ENCODE measurements around the gene LMO1.

The LMO1 gene

DNA sequence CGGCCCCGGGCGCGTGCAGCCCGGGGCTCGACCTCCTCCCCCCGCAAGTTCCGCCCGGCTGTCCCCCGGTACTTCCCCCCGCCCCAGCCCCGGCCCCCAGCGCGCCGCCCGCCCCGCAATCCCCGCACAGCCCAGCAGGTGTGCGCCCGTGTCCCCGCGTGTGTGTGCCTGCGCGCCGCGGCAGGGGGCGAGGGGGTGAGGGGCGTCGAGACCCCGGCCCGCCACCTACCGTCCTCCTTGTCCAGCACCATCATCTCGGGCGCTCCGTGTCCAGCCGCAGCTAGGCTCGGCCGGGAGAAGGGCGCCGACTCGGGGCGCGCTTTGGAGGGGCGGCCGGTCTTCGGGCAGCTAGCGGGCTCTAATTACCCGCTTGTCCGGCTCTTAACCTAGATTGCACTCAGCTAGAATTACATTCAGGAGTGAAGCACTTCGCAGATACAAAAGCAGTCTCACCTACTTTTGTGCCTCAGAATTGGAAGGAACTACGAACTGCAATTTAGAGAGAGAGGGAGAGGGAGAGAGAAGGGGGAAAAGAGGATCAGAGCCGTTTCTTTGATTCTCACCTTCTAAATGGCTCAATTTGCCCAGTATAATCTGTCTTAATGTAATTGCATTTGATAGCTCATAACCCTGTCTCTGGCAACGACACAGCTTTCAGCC, 439 bp downstream of the LMO1 start:
- DNase-seq (ENCODE audit: low read depth): no peak

DNA sequence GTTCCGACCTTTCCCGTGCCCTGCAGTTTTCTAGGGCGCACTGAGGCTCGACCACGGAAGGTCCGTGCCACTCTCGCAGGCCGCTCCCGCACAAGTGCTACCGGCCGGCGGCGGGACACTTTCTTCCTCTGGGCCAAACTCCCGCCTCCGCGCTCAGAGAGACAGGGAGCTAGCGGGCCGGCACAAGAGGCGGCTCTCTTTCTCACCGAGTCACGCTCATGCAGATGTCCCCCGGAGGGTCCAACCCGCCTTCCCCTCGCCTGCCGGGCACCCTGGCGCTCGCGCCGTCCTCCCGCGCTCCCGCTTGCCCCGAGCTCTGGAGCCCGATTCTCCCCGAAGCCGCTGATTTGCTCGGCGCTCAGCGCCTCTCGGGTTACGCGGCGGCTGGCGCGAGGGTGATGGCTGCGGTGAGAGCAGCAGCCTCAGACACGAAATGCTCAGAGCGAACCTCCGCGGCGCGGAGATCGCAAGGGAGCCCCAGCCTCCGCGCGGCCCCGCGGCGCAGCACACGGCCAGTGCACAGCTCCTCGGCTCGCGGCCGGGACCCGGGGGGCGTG, 1.0 kb downstream of the LMO1 start:
- no peak for DNase-seq (ENCODE audit: low read depth)

DNA sequence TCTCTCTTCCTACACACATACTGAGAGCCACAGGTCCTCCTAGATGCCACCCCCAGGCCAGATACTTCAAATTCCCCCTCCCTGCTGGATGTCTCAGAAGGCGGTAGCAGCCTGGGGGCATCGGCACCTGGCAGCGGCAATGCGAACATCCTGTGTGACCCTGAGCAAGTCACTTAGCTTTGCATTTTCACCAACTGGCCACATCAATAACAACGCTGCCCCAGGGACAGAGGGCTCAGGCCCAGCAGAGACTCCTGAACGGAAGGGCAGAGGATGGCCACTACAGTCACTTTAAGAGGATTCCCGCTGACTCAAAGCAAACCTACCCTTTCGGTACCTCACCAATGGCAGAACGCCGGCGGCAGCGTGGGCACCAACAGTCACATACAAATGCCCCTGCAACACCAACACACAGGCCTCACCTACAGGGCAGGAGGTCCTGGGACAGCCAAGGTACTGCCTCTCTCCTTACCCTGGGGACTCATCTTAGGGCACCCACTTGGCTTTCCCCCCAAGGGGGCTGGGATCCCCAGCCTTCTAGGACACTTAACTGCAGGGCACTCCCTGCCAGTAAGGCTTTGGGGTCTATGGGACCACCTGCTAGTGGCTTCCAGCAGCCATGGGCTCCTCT, 1.6 kb downstream of the LMO1 start:
- no peak for DNase-seq (ENCODE audit: low read depth)

GRCh38 chr11:8261291-8261690, 2.4 kb downstream of the LMO1 start:
- DNase-seq (ENCODE audit: low read depth): no peak

- no peak for DNase-seq (ENCODE audit: low read depth)
Observed at GRCh38 chr11:8260202-8260966, 3.3 kb downstream of the LMO1 start.

DNA sequence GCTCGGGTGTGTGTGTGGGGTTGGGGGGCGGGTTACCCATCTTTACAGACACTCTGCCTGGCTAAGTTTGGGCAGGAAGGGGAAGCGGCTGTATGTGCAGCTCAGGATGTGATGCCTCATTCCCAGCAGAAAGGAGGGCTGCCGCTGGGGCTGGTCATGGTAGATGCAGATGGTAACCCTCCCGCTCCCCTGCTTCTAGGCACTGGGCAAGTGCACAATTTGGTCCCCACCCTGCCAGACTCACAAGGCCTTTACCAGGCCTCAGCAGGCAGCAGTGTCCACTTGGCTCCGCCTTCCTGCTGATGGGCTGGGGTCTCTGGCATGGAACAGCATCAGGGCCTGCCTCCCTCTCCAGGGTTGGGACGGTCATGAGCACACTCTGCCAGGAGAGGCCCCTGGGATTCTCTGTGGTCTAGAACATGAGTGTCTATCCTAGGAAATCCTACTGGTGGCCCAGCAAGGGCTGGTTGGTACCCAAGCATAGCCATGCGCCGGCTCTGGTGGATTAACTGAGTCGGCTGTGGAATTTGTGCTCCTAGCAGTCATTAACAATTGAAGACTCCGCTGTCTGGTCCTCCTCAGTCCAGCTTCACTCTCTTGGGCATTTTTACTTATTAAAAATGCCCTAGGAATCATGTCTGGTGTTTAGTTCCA, 4.2 kb downstream of the LMO1 start:
- DNase-seq (ENCODE audit: low read depth): no peak

- DNase-seq (ENCODE audit: low read depth): peak; percentile 28
Observed at GRCh38 chr11:8258784-8259183, 4.9 kb downstream of the LMO1 start.

DNA sequence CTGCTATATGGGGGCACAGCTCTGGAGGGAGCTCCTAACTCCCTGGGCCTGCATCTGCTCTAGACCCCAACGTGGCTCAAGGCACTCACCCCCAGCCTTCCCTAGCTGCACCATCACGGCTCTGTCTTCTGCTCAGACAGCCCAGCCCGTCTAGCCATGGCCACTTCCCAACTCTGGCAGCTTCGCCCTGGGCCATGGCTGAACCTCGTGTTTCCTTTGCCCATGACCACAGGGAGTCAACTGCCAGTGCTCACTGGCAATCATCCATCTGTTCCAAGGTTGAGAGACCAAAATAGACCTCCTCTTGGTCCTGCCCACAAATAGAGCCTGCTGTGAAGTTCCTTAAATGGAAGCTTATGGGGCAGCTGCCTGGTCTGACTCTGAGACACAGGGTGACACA, 5.4 kb downstream of the LMO1 start:
- DNase-seq (ENCODE audit: low read depth): no peak

- DNase-seq (ENCODE audit: low read depth): no peak
Observed at GRCh38 chr11:8257003-8257664, 6.5 kb downstream of the LMO1 start.

DNA sequence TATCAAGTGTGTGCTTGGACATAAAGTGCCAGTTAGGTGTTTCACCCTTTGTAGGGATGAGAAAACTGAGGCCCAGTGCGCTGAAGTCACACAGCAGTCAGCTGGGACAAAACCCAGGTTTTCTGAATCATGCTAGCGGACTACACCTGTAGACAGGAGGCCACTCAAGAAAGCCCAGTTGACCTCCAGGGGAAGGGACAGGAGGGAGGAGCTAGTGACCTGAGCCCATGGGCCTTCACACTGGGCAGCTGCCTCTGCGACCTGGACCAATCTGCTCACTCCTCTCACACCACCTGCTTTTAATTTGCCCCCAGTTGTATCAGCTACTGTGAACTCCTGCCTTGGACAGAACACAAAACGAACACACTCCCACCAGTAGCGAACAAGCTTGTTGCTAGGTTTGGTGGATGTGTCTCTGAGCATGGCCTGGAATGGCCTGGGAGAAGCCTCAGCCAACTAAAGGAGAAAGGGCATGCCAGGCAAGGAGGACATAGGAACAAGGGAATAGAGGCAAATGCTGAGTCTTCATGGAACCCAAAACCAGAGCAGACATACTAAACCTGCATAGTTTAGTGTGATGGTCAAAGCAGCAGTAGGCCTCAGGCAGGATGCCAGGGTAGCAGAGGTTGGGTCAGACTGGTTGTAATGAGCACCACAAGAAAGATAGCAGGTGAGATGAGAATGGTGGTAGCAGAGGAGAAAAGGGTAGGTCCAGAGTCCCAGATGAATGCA, 7.2 kb downstream of the LMO1 start:
- DNase-seq (ENCODE audit: low read depth): no peak

- DNase-seq (ENCODE audit: low read depth): no peak
Observed at GRCh38 chr11:8253566-8253965, 10.1 kb downstream of the LMO1 start.

DNA sequence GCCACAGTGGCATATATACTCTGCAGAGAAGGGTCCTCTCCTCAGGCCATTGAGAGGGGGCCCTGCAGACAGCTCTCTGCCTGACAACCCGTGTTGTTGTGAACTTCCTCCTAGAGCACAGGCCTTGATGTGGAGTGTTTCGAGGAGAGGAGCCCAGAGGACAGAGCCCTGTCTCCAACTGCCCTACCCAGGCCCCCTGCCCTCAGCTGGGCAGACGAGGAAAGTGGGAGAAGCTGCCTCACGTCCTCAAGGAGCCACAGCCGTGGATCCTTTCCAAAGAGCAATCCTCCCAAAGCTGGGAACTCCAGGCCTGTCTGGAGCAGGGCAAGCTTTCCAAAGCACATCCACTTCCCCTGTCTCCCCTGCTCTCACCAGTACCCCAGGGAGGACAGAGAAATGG, 10.7 kb downstream of the LMO1 start:
- DNase-seq (ENCODE audit: low read depth): no peak

DNA sequence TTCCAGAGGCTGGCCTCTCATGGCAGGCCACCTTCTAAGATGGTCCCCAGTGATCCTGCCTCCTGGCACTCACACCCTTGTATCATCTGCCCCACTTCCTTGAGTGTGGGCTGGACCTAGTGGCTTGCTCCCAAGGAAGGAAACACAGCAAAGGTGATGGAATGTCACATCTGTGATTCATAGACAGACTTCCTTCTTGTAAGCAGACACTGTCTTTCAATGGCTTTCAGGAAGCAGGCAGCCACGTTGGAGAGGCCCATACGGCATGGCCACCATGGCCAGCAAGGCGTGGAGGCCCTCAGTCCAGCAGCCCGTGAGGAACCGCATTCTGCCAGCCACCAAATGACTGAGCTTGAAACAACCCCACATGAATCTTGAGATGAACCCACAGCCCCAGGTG, 11.3 kb downstream of the LMO1 start:
- DNase-seq (ENCODE audit: low read depth): no peak

DNA sequence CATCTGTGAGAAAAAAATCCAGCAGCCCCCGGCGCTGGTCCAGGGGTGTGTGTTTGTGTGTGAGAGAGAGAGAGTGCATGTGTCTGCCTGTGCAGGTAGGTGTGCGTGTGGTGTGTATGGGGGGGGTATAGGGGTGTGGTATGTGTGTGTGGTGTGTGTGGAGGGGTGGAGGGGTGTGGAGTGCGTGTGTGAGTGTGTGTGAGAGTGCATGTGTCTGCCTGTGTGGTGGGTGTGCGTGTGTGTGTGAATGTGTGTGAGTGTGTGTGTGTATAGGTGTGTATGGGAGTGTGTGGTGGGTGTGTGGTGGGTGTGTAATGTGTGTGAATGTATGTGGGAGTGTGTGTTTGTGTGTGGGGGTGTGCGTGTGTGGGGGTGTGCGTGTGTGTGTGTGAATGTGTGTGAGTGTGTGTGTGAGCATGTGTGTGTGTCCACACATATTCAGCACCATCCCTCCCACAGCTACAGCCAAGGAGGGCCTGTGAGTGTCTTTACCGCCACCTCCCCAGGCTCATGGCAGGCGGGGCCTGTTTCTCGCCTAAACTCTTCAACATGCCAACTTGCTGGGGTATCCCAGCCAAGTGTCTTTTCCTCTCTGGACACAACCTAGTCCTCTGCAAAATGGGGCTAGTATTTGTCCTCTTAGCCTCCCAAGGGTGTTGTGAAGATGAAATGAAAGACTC, 11.9 kb downstream of the LMO1 start:
- no peak for DNase-seq (ENCODE audit: low read depth)

DNA sequence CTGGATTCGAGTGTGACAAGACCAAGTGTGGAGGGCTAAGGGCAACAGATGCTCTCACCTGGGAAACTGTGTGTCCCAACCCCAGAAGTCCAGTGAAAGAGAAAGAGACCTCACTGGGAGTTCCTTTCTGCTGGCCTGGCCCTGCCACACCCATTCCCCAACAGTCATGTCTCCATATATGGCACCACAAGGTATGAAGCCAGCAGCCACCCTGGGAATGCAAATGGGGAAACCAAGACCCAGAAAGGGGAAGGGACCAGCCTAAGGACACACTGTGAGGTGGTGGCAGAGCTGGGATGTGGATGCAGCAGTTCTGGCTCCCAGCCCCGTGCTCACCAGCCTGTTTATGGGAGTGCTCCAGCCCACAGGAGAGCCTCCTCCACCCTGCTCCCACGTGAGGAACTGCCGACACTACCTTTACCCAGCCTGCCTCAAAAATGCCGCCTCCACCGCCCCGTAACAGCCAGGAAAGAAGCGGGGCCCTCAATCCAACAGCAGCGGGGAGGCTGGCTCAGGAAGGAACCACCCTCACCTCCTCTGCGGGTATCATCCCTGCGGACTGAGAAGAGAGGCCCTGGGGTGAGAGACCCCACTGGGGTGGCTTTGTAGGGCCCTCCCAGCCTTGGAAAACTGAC, 12.6 kb downstream of the LMO1 start:
- no peak for DNase-seq (ENCODE audit: low read depth)

- DNase-seq (ENCODE audit: low read depth): no peak
Observed at GRCh38 chr11:8250434-8250833, 13.2 kb downstream of the LMO1 start.

DNA sequence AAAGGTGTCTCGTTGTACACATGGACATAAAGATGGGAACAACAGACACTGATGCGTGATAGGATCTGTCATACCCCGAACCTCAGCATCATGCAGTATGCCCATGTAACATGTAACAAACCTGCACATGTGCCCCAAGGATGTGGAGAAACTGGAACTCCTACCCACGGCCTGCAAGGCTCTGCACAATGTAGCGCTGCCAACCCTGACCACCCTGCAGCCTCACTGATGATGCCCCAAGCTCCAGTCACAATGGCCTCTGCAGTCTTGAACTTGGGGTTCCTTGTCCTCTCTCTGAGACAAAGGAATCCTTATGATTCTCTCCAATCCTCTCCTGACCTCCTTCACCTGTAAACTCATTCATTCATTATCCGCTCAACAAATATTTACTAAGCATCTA, 14.2 kb downstream of the LMO1 start:
- DNase-seq (ENCODE audit: low read depth): no peak

GRCh38 chr11:8248786-8249185, 14.9 kb downstream of the LMO1 start:
- no peak for DNase-seq (ENCODE audit: low read depth)

DNA sequence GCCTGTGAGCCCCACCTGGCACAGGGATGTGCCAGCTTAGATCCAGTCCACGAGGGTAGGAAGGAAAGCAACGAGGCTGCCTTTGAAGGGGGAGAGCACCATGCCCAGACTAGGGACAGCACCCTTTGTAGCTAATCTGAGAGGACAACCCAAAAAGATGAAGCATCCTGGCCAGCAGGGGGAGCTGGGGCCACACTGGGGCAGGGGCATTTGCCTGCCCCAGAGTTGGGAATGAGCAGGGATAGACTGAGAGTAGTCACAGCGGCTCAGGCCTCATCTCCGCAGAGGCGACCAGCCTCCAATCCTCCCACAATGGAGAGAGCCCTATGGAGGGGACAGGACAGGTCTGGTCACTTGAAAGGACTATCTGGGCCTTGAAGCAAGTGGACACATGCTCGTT, 16.4 kb downstream of the LMO1 start:
- DNase-seq (ENCODE audit: low read depth): no peak

DNA sequence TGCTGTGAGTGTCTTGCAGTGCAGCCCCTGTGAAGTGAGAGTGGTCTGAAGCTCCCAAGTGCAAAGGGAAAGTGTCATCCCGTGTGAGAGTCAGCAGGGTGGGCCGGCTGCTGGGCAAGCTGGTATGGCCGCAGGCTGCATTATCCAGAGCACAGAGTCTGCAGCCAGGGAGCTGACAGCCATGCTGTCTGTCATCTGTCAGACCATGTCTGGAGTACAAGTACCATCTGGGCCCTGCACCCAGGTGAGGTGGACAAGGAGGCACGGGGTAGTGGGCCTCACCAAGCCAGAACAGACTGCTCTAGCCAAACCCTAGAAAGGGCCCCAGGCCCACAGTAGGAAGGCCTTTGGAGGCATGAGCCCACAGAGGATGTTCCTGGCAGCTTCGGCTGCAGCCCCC, 20.2 kb downstream of the LMO1 start:
- DNase-seq (ENCODE audit: low read depth): no peak

Measured in non-pigmented ciliary epithelial cell (primary cell).